GM18519 (cell line): Measurements from ENCODE around the gene EGFL8.

Experiments
- ATAC-seq: cut with Tn5 transposase; IDR thresholded peaks from one replicate; pipeline ENCODE4 v1.9.1; 2021; ENCODE audit warnings: mild to moderate bottlenecking, moderate library complexity; ENCODE audit not compliant: unreplicated experiment, low FRiP score

Gene EGFL8

GRCh38 chr6:32167154-32167760, 2.9 kb downstream of the EGFL8 start:
- no peak for ATAC-seq

- ATAC-seq: no peak
Observed at GRCh38 chr6:32167761-32168262, 3.4 kb downstream of the EGFL8 start.

- no peak for ATAC-seq
Observed at GRCh38 chr6:32168350-32168749, 4.0 kb downstream of the EGFL8 start.

- ATAC-seq: no peak
Observed at GRCh38 chr6:32168807-32169591, 4.6 kb downstream of the EGFL8 start.

GRCh38 chr6:32170294-32170693, 5.9 kb downstream of the EGFL8 start:
- no peak for ATAC-seq

GRCh38 chr6:32171234-32171633, 6.8 kb downstream of the EGFL8 start:
- ATAC-seq: no peak

- no peak for ATAC-seq
Observed at GRCh38 chr6:32173051-32173727, 8.8 kb downstream of the EGFL8 start.

- no peak for ATAC-seq
Observed at GRCh38 chr6:32174416-32174815, 10.0 kb downstream of the EGFL8 start.

GRCh38 chr6:32175322-32175710, 10.9 kb downstream of the EGFL8 start:
- no peak for ATAC-seq

GRCh38 chr6:32175711-32176475, 11.5 kb downstream of the EGFL8 start, which contains the start of gene AGPAT1:
Gene AGPAT1, minus strand, starts transcription at chr6:32176084. Its CDS starts 4,588 bp downstream, at chr6:32171496.
- no peak for ATAC-seq

GRCh38 chr6:32176476-32177182, 12.2 kb downstream of the EGFL8 start:
- ATAC-seq: no peak

GRCh38 chr6:32177183-32177787, 12.9 kb downstream of the EGFL8 start:
- ATAC-seq: no peak

- peak; percentile 73 for ATAC-seq
Observed at GRCh38 chr6:32177788-32178546, 13.6 kb downstream of the EGFL8 start, which contains the start of gene RNF5. Gene RNF5, plus strand, starts transcription at chr6:32178405. Its CDS starts 107 bp downstream, at chr6:32178512.

GRCh38 chr6:32178547-32179440, 14.4 kb downstream of the EGFL8 start:
- no peak for ATAC-seq

- ATAC-seq: no peak
Observed at GRCh38 chr6:32179766-32180405, 15.5 kb downstream of the EGFL8 start.

- no peak for ATAC-seq
Observed at GRCh38 chr6:32181148-32181702, 16.8 kb downstream of the EGFL8 start.
